22Rv1 (cell line): ENCODE measurements around the gene ZNF423.

Experiments used
- H3K27ac ChIP-seq: fragments of 450-650 bp; 2 replicates; pipeline ENCODE4 v1.5.1; 2017
- ZFX ChIP-seq: fragments of 450-650 bp; IDR thresholded peaks from 2 replicates; pipeline ENCODE4 v1.6.1; 2017; ENCODE audit warnings: antibody characterized with exemption, borderline replicate concordance
- TF ChIP-seq, protein P1 (sequence below): fragments of 450-650 bp; IDR thresholded peaks from 2 replicates; pipeline ENCODE4 v1.5.1; 2017; ENCODE audit warnings: mild to moderate bottlenecking

ZNF423 gene

DNA sequence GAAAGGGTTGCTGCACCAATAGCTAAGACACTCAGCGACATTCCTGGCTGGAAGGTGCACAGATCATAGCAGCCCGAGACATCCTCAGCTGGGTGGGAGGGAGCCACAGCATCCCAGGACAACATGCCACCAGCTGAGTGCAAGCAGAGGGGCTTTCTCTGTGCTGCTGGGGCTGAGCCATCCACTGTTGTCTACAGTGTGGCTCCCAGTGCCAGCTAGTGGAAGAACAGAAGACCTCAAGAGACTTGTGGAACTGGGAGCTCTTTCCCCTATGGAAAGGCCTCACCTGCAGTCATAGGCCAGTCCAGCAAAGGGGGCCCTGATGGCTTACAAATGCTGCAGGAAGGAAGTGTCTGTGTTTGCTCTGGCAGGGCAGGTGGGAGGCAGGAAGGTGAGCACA lies 351.3 kb downstream of the ZNF423 start:
- no peak overlapping the region for H3K27ac ChIP-seq
- no peak for TF ChIP-seq ZFX
- TF ChIP-seq, protein P1, sequence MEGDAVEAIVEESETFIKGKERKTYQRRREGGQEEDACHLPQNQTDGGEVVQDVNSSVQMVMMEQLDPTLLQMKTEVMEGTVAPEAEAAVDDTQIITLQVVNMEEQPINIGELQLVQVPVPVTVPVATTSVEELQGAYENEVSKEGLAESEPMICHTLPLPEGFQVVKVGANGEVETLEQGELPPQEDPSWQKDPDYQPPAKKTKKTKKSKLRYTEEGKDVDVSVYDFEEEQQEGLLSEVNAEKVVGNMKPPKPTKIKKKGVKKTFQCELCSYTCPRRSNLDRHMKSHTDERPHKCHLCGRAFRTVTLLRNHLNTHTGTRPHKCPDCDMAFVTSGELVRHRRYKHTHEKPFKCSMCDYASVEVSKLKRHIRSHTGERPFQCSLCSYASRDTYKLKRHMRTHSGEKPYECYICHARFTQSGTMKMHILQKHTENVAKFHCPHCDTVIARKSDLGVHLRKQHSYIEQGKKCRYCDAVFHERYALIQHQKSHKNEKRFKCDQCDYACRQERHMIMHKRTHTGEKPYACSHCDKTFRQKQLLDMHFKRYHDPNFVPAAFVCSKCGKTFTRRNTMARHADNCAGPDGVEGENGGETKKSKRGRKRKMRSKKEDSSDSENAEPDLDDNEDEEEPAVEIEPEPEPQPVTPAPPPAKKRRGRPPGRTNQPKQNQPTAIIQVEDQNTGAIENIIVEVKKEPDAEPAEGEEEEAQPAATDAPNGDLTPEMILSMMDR = no peak

GRCh38 chr16:49504023-49504364 lies 351.9 kb downstream of the ZNF423 start:
- H3K27ac ChIP-seq = no peak overlapping the region
- TF ChIP-seq ZFX = no peak
- TF ChIP-seq, protein P1 = no peak

GRCh38 chr16:49503256-49504022 lies 352.5 kb downstream of the ZNF423 start:
- TF ChIP-seq ZFX = no peak
- TF ChIP-seq, protein P1 = no peak
- no peak overlapping the region for H3K27ac ChIP-seq

GRCh38 chr16:49502136-49502881 lies 353.6 kb downstream of the ZNF423 start:
- H3K27ac ChIP-seq = no peak overlapping the region
- TF ChIP-seq, protein P1 = no peak
- TF ChIP-seq ZFX = no peak

DNA sequence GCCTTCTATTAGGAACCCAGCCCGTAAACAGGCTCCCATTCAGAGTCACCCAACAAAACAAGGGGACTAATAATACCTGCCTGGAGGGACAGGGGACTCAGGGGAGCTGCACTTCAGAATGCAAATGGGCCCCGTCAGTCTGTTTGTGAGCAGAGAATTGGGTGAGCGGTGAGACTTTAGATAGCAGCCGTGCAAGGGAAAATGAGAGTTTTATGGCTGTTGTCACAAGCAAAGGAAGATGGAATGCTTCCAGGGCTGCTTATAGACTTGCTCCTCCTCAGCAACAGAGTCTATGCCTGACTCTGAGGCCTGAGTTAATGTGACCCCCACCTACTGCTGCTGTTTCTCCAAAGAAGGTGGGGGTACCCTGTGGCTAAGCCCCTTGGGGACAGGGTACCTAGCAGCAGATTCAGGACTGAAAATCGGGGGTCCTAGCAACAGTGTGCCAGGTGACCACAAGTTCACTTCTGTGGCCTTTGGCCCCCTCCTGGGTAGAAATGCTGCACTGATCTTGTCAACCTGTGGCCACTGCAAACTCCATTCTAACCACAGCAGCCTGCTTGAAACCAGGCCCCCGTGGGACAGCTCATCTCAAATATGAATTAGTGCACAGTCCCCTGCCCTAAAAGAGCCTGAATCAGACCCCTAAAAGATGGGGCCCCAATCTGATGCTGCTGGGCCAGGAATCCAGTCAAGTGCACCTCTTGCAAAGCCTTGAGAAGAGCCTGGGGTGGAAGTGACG lies 355.9 kb downstream of the ZNF423 start:
- no peak overlapping the region for H3K27ac ChIP-seq
- TF ChIP-seq, protein P1 = no peak
- TF ChIP-seq ZFX = no peak

GRCh38 chr16:49499414-49499785 lies 356.5 kb downstream of the ZNF423 start:
- TF ChIP-seq, protein P1 = no peak
- TF ChIP-seq ZFX = no peak
- no peak overlapping the region for H3K27ac ChIP-seq
